HepG2 (cell line): ENCODE measurements around the gene DDRGK1. TPM values are rescaled to one million over a fixed set of nuclear protein-coding genes. Genes with fewer than 3 reads are reported as not detected.

Experiments used
- BRCA1 ChIP-seq: sonication (generic); formaldehyde crosslinking; IDR thresholded peaks from 2 replicates; pipeline ENCODE4 v1.4.0; 2020; ENCODE audit warnings: missing genetic modification reagents
- FOXK1 ChIP-seq: sonication (generic); formaldehyde crosslinking; IDR thresholded peaks from 2 replicates; pipeline ENCODE4 v1.4.0; 2020; ENCODE audit warnings: low read depth, missing genetic modification reagents, borderline replicate concordance
- FOXO4 ChIP-seq: sonication (generic); formaldehyde crosslinking; conservative IDR thresholded peaks from 2 replicates; pipeline ENCODE4 v1.8.1; 2023; ENCODE audit warnings: missing genetic modification reagents
- HDAC6 ChIP-seq: fragments of 200-600 bp; sonication (generic); IDR thresholded peaks from 2 replicates; pipeline ENCODE4 v1.7.0; 2017; ENCODE audit warnings: mild to moderate bottlenecking, antibody characterized with exemption, low read length, low read depth
- HNRNPL ChIP-seq: fragments of 200-400 bp; formaldehyde crosslinking; IDR thresholded peaks from 2 replicates; pipeline ENCODE4 v1.6.1; 2017; ENCODE audit warnings: mild to moderate bottlenecking, low read depth, low read length
- MEF2D ChIP-seq: sonication (generic); formaldehyde crosslinking; IDR thresholded peaks from 2 replicates; pipeline ENCODE4 v1.5.1; 2020; ENCODE audit warnings: mild to moderate bottlenecking, missing genetic modification reagents
- MIXL1 ChIP-seq: IDR thresholded peaks from 2 replicates; pipeline ENCODE4 v1.6.1; 2016
- NR2F1 ChIP-seq, 2 experiments: fragments of 450-650 bp in 1 of 2; formaldehyde crosslinking in 1 of 2; IDR thresholded peaks; 2 replicates each; pipeline versions ENCODE4 v1.5.0 to v1.6.1; 2016 to 2020; ENCODE audit warnings: mild to moderate bottlenecking in 1 of 2, missing compliant biosample characterization in 1 of 2, missing genetic modification reagents in 1 of 2, moderate library complexity in 1 of 2
- ONECUT2 ChIP-seq: sonication (generic); formaldehyde crosslinking; IDR thresholded peaks from 2 replicates; pipeline ENCODE4 v1.4.0; 2020; ENCODE audit warnings: missing genetic modification reagents
- POLR2A ChIP-seq, 2 experiments: IDR thresholded peaks; 2 replicates each; pipeline ENCODE4 v1.6.1; 2011; ENCODE audit warnings: low read depth in 2 of 2, low read length in 2 of 2, mild to moderate bottlenecking in 1 of 2, moderate library complexity in 1 of 2; ENCODE audit not compliant: insufficient read depth in 1 of 2
- RAD21 ChIP-seq: fragments of 450-650 bp; formaldehyde crosslinking; IDR thresholded peaks from 2 replicates; pipeline ENCODE4 v1.5.0; 2020; ENCODE audit warnings: mild to moderate bottlenecking
- RXRA ChIP-seq: sonication (generic); formaldehyde crosslinking; IDR thresholded peaks from 2 replicates; pipeline ENCODE4 v1.5.1; 2020; ENCODE audit warnings: missing genetic modification reagents
- TP53 ChIP-seq: sonication (generic); formaldehyde crosslinking; conservative IDR thresholded peaks from 2 replicates; pipeline ENCODE4 v1.4.0; 2020; ENCODE audit warnings: missing genetic modification reagents
- UBTF ChIP-seq: sonication (generic); formaldehyde crosslinking; IDR thresholded peaks from 2 replicates; pipeline ENCODE4 v1.4.0; 2020; ENCODE audit warnings: mild to moderate bottlenecking, missing genetic modification reagents
- ZBTB42 ChIP-seq: sonication (generic); formaldehyde crosslinking; IDR thresholded peaks from 2 replicates; pipeline ENCODE4 v1.5.0; 2020; ENCODE audit warnings: mild to moderate bottlenecking, missing genetic modification reagents
- ZC3H13 ChIP-seq: sonication (generic); formaldehyde crosslinking; IDR thresholded peaks from 2 replicates; pipeline ENCODE4 v1.8.1; 2023; ENCODE audit warnings: mild to moderate bottlenecking, missing genetic modification reagents, moderate library complexity
- ZNF34 ChIP-seq: sonication (generic); formaldehyde crosslinking; IDR thresholded peaks from 2 replicates; pipeline ENCODE4 v1.4.0; 2020; ENCODE audit warnings: mild to moderate bottlenecking, missing genetic modification reagents, borderline replicate concordance
- polyA plus RNA-seq, 8 experiments: library from polyadenylated mRNA; depleted of rRNA in 3 of 8; stranded (reverse) in 7 of 8; unstranded in 1 of 8; fragments of >200 nt; fragmentation: Illumina TruSeq in 4 of 8; extraction: Trizol in 4 of 8; gene quantifications; 2 replicates each; pipeline versions ENCODE4 v1.2.1 to v1.2.3, GENCODE V29; 2011 to 2016; ENCODE audit warnings: low read depth in 4 of 8, missing spikeins in 1 of 8, mixed read lengths in 1 of 8; ENCODE audit not compliant: insufficient read depth in 1 of 8
- total RNA-seq, 5 experiments: library from RNA; depleted of rRNA; stranded (reverse); fragments of >200 nt; fragmentation: Illumina TruSeq; extraction: Trizol; gene quantifications; 2 replicates each; pipeline ENCODE4 v1.2.3, GENCODE V29; 2016; ENCODE audit warnings: low read depth in 1 of 5
- TF ChIP-seq, protein P1 (sequence below): sonication (generic); formaldehyde crosslinking; IDR thresholded peaks from 2 replicates; pipeline ENCODE4 v1.9.0; 2021; ENCODE audit warnings: missing genetic modification reagents, mild to moderate bottlenecking, borderline replicate concordance
- TF ChIP-seq, protein P2 (sequence below): sonication (generic); formaldehyde crosslinking; IDR thresholded peaks from 2 replicates; pipeline ENCODE4 v1.5.0; 2020; ENCODE audit warnings: mild to moderate bottlenecking, missing genetic modification reagents
- TF ChIP-seq, protein P3 (sequence below): sonication (generic); formaldehyde crosslinking; IDR thresholded peaks from 2 replicates; pipeline ENCODE4 v1.5.0; 2020; ENCODE audit warnings: missing genetic modification reagents

Gene DDRGK1
- total and polyA plus RNA-seq, 2 of the 13 experiments (the other 11 are each of a cell fraction or from before 2014, with no cell fraction given): 96.7 to 149 TPM

DNA sequence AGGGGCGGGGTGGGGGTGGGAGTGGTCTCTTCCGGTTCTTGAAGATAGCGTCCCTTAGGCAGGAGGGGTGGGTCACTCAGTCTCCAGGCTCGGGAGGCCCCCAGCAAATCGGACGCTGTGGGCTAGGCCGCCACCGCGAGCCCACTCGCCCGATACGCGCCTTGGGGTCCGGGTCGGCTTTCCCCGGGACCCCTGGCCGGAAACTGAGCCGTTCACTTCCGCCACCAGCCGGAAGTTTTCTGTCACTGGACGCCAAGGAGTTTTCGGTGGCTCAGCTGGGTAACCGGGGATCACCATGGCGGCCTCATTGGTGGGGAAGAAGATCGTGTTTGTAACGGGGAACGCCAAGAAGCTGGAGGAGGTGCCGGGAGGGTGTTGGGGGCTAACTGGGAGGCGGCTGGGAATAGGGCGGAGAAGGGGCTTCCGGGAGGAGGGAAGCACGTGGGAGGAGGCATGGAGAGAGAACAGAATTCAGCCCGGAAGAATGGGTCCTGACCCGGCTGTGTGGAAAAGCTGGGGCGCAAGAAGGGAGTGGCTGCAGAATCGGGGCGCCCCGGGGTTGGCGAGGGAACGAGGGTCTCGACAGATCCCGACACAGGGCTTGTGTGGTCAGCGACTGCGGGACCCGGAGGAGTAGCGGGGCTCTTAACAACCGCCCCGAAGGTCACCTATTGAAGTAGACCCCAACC lies 4.9 kb upstream of the DDRGK1 start, which contains the start of gene ITPA (continued):
- TF ChIP-seq, protein P1, sequence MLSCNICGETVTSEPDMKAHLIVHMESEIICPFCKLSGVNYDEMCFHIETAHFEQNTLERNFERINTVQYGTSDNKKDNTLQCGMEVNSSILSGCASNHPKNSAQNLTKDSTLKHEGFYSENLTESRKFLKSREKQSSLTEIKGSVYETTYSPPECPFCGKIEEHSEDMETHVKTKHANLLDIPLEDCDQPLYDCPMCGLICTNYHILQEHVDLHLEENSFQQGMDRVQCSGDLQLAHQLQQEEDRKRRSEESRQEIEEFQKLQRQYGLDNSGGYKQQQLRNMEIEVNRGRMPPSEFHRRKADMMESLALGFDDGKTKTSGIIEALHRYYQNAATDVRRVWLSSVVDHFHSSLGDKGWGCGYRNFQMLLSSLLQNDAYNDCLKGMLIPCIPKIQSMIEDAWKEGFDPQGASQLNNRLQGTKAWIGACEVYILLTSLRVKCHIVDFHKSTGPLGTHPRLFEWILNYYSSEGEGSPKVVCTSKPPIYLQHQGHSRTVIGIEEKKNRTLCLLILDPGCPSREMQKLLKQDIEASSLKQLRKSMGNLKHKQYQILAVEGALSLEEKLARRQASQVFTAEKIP (CRISPR knock-in tag): no peak
- TF ChIP-seq BRCA1 (CRISPR knock-in tag) (no peak), ONECUT2 (no peak), UBTF (peak; percentile 89), FOXO4 (no peak), RAD21 (CRISPR knock-in tag) (0 out of 2 replicates have a peak, but pooled peaks have one; percentile 52), ZNF34 (CRISPR knock-in tag) (no peak; the same call in none of the 2 replicates), MEF2D (CRISPR knock-in tag) (peak; percentile 83), FOXK1 (CRISPR knock-in tag) (peak; percentile 82; the same call in 1 of the 2 replicates), TP53 (CRISPR knock-in tag) (no peak), POLR2A (IDR thresholded peaks at IDR 0.05; ENCODE audit: insufficient read depth in 1 of 2, low read depth in 2 of 2, low read length in 2 of 2) (peak; percentile 56 to 86), HDAC6 (no peak), ZC3H13 (CRISPR knock-in tag) (no peak), NR2F1 (CRISPR knock-in tag; IDR thresholded peaks at IDR 0.05) (no peak), RXRA (no peak; the same call in none of the 2 replicates), MIXL1 (CRISPR knock-in tag) (0 out of 2 replicates have a peak, but pooled peaks have one; percentile 61), ZBTB42 (peak; percentile 95), HNRNPL (peak; percentile 81)
- TF ChIP-seq, protein P2, sequence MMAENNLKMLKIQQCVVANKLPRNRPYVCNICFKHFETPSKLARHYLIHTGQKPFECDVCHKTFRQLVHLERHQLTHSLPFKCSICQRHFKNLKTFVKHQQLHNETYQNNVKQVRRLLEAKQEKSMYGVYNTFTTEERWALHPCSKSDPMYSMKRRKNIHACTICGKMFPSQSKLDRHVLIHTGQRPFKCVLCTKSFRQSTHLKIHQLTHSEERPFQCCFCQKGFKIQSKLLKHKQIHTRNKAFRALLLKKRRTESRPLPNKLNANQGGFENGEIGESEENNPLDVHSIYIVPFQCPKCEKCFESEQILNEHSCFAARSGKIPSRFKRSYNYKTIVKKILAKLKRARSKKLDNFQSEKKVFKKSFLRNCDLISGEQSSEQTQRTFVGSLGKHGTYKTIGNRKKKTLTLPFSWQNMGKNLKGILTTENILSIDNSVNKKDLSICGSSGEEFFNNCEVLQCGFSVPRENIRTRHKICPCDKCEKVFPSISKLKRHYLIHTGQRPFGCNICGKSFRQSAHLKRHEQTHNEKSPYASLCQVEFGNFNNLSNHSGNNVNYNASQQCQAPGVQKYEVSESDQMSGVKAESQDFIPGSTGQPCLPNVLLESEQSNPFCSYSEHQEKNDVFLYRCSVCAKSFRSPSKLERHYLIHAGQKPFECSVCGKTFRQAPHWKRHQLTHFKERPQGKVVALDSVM (CRISPR knock-in tag): peak; percentile 58; the same call in 1 of the 2 replicates
- TF ChIP-seq, protein P3, sequence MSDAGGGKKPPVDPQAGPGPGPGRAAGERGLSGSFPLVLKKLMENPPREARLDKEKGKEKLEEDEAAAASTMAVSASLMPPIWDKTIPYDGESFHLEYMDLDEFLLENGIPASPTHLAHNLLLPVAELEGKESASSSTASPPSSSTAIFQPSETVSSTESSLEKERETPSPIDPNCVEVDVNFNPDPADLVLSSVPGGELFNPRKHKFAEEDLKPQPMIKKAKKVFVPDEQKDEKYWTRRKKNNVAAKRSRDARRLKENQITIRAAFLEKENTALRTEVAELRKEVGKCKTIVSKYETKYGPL: peak; percentile 70; the same call in 1 of the 2 replicates
